Measurements from ENCODE around the gene ARSK.

The ARSK gene

DNA sequence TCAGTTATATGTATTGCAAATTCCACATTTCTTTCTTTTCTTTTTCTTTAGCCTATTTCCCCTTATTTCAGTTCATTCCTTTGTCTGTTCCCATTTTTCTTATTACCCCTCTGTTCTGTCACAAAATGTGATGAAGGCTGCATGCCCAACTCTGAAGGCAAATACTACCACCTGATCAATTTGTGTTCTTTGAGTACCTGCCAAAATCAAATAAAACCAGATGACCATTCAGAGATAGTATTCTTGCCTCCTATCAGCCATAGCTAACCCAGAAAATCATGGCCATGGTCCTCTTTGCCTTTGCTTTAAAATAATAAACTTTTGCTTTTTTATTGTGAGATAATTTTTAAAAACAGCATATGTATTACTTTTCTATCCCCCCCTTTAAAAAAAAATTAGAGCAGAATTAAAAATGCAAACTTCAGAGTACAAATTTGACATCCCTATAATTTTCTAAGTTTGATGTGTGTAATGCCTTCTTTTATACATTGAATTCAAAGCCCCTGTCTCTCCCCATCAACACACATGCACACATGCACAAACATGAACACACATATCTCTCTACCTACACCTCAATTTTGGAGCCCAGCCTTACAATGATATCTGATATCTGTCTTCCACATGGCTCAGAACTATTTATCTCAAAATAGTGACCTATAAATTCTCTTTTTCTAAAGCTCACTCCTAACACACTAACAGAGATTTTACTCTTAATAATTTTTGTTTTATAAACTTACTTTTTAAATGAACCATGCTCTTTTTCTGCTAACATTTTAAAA lies 95.1 kb downstream of the ARSK start:
- no peak for DNase-seq

DNA sequence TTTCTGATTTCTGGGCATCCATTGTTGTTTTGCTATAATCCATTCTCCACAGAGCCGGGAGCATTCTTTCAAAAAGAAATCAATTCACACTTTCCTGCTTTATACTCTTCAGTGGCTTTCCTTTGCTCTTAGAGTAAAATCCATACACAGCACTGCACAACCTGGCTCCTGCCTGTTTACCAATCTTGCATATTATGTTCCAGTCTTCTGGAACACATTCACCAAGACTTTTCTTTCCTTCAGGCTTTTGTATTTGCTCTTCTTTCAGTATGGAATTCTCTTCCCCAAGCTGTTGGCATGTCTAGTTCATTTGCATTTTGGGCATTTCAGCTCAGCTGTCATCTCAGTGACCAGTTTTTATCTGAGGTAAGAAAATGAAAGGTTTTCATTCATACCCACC lies 97.9 kb downstream of the ARSK start:
- DNase-seq: no peak

GRCh38 chr5:95654196-95654595 lies 99.3 kb downstream of the ARSK start:
- DNase-seq: no peak
